ENCODE data around the gene WSCD1.

DNA sequence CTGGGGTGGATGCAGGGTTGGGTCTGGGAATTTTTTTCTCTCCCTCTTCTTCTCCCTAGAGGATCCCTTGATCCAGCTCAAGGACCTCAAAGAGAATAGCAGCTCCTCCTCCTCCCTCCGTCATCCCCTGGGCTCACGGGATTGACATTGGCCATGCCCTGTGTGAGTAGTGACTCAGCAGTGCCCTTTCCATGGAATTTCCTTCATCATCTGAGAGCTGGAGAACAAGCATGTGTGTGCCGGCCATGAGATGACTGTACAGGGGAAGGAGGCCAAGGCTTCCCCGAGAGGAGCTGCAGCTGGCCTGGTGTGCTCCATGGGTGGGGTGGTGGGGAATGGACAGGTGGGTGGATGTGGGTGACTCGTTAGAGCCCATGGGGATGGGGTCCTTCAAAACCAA lies 8.9 kb upstream of the WSCD1 start:
- TF ChIP-seq ZNF274 (IDR thresholded peaks at IDR 0.05; ENCODE audit: low read length) (no peak), ZNF274 (tag by site-specific recombination; IDR thresholded peaks at IDR 0.05; ENCODE audit: borderline replicate concordance) (no peak), ZNF302 (tag by site-specific recombination; IDR thresholded peaks at IDR 0.05; ENCODE audit: low read depth) (no peak), ZNF76 (tag by site-specific recombination; IDR thresholded peaks at IDR 0.05; ENCODE audit: borderline replicate concordance, low read depth) (no peak)
- TF ChIP-seq, protein P1, sequence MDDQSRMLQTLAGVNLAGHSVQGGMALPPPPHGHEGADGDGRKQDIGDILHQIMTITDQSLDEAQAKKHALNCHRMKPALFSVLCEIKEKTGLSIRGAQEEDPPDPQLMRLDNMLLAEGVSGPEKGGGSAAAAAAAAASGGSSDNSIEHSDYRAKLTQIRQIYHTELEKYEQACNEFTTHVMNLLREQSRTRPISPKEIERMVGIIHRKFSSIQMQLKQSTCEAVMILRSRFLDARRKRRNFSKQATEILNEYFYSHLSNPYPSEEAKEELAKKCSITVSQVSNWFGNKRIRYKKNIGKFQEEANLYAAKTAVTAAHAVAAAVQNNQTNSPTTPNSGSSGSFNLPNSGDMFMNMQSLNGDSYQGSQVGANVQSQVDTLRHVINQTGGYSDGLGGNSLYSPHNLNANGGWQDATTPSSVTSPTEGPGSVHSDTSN (CRISPR knock-in tag; IDR thresholded peaks at IDR 0.05): no peak
- TF ChIP-seq, protein P2, sequence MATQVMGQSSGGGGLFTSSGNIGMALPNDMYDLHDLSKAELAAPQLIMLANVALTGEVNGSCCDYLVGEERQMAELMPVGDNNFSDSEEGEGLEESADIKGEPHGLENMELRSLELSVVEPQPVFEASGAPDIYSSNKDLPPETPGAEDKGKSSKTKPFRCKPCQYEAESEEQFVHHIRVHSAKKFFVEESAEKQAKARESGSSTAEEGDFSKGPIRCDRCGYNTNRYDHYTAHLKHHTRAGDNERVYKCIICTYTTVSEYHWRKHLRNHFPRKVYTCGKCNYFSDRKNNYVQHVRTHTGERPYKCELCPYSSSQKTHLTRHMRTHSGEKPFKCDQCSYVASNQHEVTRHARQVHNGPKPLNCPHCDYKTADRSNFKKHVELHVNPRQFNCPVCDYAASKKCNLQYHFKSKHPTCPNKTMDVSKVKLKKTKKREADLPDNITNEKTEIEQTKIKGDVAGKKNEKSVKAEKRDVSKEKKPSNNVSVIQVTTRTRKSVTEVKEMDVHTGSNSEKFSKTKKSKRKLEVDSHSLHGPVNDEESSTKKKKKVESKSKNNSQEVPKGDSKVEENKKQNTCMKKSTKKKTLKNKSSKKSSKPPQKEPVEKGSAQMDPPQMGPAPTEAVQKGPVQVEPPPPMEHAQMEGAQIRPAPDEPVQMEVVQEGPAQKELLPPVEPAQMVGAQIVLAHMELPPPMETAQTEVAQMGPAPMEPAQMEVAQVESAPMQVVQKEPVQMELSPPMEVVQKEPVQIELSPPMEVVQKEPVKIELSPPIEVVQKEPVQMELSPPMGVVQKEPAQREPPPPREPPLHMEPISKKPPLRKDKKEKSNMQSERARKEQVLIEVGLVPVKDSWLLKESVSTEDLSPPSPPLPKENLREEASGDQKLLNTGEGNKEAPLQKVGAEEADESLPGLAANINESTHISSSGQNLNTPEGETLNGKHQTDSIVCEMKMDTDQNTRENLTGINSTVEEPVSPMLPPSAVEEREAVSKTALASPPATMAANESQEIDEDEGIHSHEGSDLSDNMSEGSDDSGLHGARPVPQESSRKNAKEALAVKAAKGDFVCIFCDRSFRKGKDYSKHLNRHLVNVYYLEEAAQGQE (tag by site-specific recombination; IDR thresholded peaks at IDR 0.05): no peak

All from HEK293 (cell line).